DMS 273 treated with DMSO at 0.1 percent for 48 hours (cell line): ENCODE results near the gene MMP20.

ENCODE experiments used
- DNase-seq: peaks from one replicate; lab custom pipeline; 2025; lab: John Stamatoyannopoulos, UW

The MMP20 gene

GRCh38 chr11:102592131-102592530, 33.0 kb downstream of the MMP20 start:
- no peak for DNase-seq

- DNase-seq: no peak
Observed at GRCh38 chr11:102591160-102591718, 33.9 kb downstream of the MMP20 start.

GRCh38 chr11:102590276-102591049, 34.7 kb downstream of the MMP20 start:
- no peak for DNase-seq

- no peak for DNase-seq
Observed at GRCh38 chr11:102589047-102589459, 36.1 kb downstream of the MMP20 start.

- no peak for DNase-seq
Observed at GRCh38 chr11:102587722-102588121, 37.4 kb downstream of the MMP20 start.

GRCh38 chr11:102583141-102583873, 41.8 kb downstream of the MMP20 start:
- no peak for DNase-seq

- DNase-seq: no peak
Observed at GRCh38 chr11:102582140-102582539, 43.0 kb downstream of the MMP20 start.

- DNase-seq: no peak
Observed at GRCh38 chr11:102581066-102581465, 44.1 kb downstream of the MMP20 start.

- DNase-seq: no peak
Observed at GRCh38 chr11:102580185-102580951, 44.8 kb downstream of the MMP20 start.

GRCh38 chr11:102577723-102578122, 47.4 kb downstream of the MMP20 start:
- no peak for DNase-seq

GRCh38 chr11:102577182-102577581, 48.0 kb downstream of the MMP20 start:
- DNase-seq: no peak

GRCh38 chr11:102576350-102576749, 48.8 kb downstream of the MMP20 start:
- DNase-seq: no peak

GRCh38 chr11:102575012-102575411, 50.1 kb downstream of the MMP20 start:
- no peak for DNase-seq

GRCh38 chr11:102573851-102574250, 51.3 kb downstream of the MMP20 start:
- DNase-seq: no peak

- DNase-seq: no peak
Observed at GRCh38 chr11:102572554-102573220, 52.4 kb downstream of the MMP20 start.

GRCh38 chr11:102568851-102569250, 56.3 kb downstream of the MMP20 start:
- DNase-seq: no peak

GRCh38 chr11:102566112-102566511, 59.0 kb downstream of the MMP20 start:
- no peak for DNase-seq

GRCh38 chr11:102564110-102564509, 61.0 kb downstream of the MMP20 start:
- no peak for DNase-seq

GRCh38 chr11:102561636-102562035, 63.5 kb downstream of the MMP20 start:
- DNase-seq: no peak

- DNase-seq: no peak
Observed at GRCh38 chr11:102560555-102561011, 64.5 kb downstream of the MMP20 start.

- DNase-seq: no peak
Observed at GRCh38 chr11:102559839-102560238, 65.3 kb downstream of the MMP20 start.

- no peak for DNase-seq
Observed at GRCh38 chr11:102555091-102555490, 70.0 kb downstream of the MMP20 start.
